Fibroblast of villous mesenchyme (primary cell): Measurements from ENCODE around the gene ZNF331. TPM values are rescaled to one million over a fixed set of nuclear protein-coding genes. Genes with fewer than 3 reads are reported as not detected.

ENCODE experiments used
- DNase-seq: peaks from one replicate; pipeline ENCODE4 v3.0.0-alpha.2; 2010; ENCODE audit warnings: low read depth
- H3K4me3 ChIP-seq: 2 replicates; pipeline ENCODE4 v1.5.1; 2011; ENCODE audit warnings: low read depth, mild to moderate bottlenecking, low read length
- total RNA-seq: library from RNA; depleted of rRNA; stranded (reverse); fragments of >200 nt; gene quantifications from 2 replicates; pipeline ENCODE4 v1.2.3, GENCODE V29; 2012
- TF ChIP-seq, protein P1 (sequence below): IDR thresholded peaks from 2 replicates; pipeline ENCODE4 v1.5.1; 2012; ENCODE audit warnings: low read depth, mild to moderate bottlenecking, low read length; ENCODE audit not compliant: insufficient read depth

The ZNF331 gene
- total RNA-seq, 1 donor: 13.4 TPM

DNA sequence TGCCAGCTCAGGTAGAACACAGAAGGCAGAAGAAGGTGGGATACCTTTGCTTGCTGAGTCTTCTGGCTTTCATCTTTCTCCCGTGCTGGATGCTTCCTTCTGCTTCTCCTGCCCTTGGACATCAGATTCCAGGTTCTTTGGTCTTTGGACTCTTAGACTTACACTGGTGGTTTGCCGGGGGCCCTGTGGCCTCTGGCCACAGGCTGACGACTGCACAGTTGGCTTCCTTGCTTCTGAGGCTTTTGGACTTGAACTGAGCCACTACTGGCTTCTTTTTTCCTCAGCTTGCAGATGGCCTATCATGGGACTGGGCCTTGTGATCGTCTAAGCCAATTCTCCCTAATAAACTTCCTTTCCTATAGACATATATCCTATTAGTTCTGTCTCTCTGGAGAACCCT is 19.8 kb upstream of the ZNF331 start:
- no peak overlapping the region for H3K4me3 ChIP-seq
- no peak for DNase-seq
- TF ChIP-seq, protein P1, sequence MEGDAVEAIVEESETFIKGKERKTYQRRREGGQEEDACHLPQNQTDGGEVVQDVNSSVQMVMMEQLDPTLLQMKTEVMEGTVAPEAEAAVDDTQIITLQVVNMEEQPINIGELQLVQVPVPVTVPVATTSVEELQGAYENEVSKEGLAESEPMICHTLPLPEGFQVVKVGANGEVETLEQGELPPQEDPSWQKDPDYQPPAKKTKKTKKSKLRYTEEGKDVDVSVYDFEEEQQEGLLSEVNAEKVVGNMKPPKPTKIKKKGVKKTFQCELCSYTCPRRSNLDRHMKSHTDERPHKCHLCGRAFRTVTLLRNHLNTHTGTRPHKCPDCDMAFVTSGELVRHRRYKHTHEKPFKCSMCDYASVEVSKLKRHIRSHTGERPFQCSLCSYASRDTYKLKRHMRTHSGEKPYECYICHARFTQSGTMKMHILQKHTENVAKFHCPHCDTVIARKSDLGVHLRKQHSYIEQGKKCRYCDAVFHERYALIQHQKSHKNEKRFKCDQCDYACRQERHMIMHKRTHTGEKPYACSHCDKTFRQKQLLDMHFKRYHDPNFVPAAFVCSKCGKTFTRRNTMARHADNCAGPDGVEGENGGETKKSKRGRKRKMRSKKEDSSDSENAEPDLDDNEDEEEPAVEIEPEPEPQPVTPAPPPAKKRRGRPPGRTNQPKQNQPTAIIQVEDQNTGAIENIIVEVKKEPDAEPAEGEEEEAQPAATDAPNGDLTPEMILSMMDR: no peak

DNA sequence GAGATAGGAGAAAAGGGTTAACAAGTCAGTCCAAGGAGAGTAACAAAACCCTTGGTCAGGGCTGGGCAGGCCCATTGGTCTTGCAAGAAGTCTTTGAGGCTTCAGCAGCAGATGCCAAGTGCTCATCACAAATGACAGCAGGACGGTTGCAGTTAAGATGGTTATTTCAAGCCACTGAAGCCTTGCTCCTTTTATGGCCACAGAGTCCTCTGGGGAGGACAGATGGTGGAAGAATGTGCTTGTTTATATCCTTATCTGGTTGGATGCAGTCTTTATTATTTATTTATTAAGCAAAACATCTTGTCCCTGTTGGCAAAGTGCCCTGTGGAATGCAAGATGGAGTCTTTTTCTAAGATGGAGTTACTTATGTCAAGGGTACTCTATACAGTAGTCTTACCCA is 19.2 kb upstream of the ZNF331 start:
- H3K4me3 ChIP-seq: no peak overlapping the region
- TF ChIP-seq, protein P1: no peak
- DNase-seq: no peak

DNA sequence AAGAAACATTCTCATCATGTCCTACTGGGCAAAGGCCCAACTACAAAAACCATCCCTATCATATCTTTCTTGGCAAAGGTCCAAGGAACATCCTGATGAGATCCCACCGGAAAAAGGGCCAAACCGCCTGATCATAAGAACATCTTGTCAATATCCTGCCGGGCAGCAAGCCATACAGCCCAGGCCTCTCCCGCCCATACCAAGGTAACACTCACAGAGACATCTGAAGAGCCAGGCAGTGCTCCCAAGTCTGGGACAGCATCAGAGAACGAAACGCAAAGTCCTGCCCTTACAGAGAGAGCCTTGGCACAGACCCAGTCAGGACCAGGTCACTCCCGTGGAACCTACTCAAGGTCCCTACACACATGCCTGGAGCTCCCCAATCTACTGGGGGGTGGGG is 18.5 kb upstream of the ZNF331 start:
- TF ChIP-seq, protein P1: no peak
- DNase-seq: peak; percentile 63
- no peak overlapping the region for H3K4me3 ChIP-seq

DNA sequence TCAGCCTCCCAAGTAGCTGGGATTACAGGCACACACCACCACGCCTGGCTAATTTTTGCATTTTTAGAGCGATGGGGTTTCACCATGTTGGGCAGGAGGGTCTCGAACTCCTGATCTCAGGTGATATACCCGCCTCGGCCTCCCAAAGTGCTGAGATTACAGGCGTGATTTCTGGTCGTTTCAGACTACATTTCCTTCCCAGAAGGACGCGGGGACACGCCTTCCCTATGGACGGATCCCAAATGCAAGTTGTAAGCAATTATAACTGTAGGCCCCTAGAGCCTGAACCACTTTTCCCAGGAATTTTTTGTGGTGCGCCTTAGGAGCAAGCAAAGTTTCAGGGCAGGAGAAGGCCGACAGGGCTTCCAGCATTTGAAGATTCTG is 17.8 kb upstream of the ZNF331 start:
- DNase-seq: no peak
- H3K4me3 ChIP-seq: peak overlapping the region; percentile 96
- TF ChIP-seq, protein P1: no peak

DNA sequence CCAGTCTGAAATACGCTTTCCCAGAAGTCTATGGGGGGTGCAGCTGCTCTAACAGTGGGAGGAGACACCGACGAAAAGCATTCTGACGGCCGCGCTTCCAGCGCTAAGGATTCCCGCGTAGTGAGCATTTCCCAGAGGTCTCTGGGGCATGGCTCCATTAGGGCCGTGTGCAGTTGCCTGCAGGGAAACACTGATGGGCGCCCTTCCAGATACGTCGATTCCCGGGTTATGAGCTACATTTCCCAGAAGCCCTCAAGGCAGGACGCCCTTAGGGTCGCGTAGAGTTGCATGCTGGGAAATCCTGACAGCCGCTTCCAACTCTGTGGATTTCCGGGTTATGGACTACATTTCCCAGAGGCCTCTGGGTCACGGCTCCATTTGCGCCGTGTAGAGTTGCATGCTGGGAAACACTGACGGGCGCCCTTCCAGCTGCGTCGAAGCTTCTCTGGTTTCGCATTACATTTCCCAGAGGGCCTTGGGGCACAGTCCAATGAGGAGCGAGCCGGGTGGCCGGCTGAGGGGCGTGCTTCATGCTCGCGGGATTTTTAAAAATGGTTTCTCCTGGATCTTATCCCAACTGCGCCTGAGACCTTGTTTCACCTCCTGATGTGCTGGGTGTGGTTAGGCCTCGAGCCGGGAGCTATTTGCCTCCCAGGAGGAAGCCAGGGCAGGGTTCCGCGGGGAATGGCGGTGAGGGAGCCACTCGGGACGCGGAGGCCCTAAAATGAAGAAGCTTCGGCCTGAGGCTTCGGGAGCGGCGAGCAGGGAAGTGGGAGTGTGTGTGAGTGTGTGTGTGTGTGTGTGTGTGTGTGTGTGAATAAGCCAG is 17.2 kb upstream of the ZNF331 start:
- TF ChIP-seq, protein P1: no peak
- DNase-seq: peak; percentile 99
- H3K4me3 ChIP-seq: peak overlapping the region; percentile 96

DNA sequence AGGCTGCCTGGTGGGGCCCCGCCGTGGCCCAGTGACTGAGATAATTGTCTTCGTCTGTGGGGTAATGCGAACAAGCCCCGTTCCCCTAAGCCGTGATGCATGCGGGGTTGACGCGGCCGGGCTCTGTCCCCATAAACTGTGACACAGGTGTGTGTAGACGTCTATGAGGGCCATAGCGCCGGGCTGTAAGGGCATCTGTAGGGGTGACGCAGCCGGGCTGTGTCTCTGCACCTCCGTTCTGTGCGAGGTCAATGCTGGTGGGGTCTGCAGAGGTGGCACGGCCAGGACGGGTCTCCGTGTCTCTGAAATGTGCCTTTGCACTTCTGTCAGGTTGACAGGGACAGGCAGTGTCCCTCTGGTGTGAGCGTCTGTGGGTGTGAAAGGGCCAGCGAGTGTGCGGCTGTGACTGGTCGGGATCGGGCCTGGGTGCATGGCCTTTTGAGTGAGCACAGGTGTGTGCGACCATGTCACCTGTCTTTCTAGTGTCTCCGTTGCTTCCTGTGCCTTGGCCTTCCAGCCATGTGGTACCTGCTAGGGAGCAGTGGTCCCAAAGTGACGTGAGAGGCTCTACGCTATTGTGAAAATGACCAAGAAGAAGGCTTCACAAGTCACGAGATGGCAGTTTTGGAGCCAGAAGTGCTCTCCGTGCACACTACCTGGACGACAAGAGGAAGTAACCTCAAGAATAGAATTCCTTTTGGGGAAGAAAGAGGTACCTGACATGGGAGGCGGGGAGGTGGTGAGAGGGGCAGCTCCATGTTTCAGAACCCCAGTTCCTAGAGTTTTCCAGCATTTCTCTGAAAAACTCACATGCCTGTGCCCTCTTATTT is 16.4 kb upstream of the ZNF331 start:
- peak overlapping the region; percentile 96 for H3K4me3 ChIP-seq
- TF ChIP-seq, protein P1: no peak
- DNase-seq: no peak
